Measurements from ENCODE around the gene TMEM74B.

TMEM74B gene

GRCh38 chr20:1134355-1134754 lies 50.4 kb downstream of the TMEM74B start:
- no peak for DNase-seq

- no peak for DNase-seq
Measured at GRCh38 chr20:1131354-1131753, 53.4 kb downstream of the TMEM74B start.

- no peak for DNase-seq
Measured at GRCh38 chr20:1130847-1131246, 53.9 kb downstream of the TMEM74B start.
